ENCODE measurements around the gene BCL2L2. TPM values are rescaled to one million over a fixed set of nuclear protein-coding genes. Genes with fewer than 3 reads are reported as not detected.
A peak's percentile ranks its signal among the peaks of the same experiment; 100 is the strongest.
"Not testable (repeated sequence)": the region's sequence is repeated elsewhere in the genome, so short reads cannot be mapped to it uniquely, and the experiment has no call there.

BCL2L2 gene
- total RNA-seq, 4 donors from 2014 or later = 41.5 to 72.2 (median 68.3) TPM

GRCh38 chr14:23323838-23324454, 17.3 kb downstream of the BCL2L2 start:
- DNase-seq (ENCODE audit: low spot score in 2 of 2) = peak in 1 of 2 donors; percentile 80
- TF ChIP-seq CTCF (IDR thresholded peaks at IDR 0.05) (no peak), POLR2A (IDR thresholded peaks at IDR 0.05) (no peak)
- H3K4me3 ChIP-seq (ENCODE audit: low read depth, poor library complexity, severe bottlenecking) = no peak overlapping the region
- intact Hi-C loops (cut with DNase I; ENCODE audit: low total_unique reads) = loop anchor here (10.0 kb wide), 1 partner anchor 151 kb away; no protein-coding TSS in a partner anchor
- WGBS, 2 donors = 83 to 88% methylated on average over 18 of the region's 18 CpGs

GRCh38 chr14:23324455-23324846, 17.8 kb downstream of the BCL2L2 start:
- H3K4me3 ChIP-seq (ENCODE audit: low read depth, poor library complexity, severe bottlenecking) = no peak overlapping the region
- TF ChIP-seq CTCF (IDR thresholded peaks at IDR 0.05) (no peak), POLR2A (IDR thresholded peaks at IDR 0.05) (no peak)
- WGBS, 2 donors = 78 to 79% methylated on average over 2 of the region's 2 CpGs
- no peak for DNase-seq (ENCODE audit: low spot score in 2 of 2)
- intact Hi-C loops (cut with DNase I; ENCODE audit: low total_unique reads) = loop anchor here (10.0 kb wide), 1 partner anchor 150 kb away; no protein-coding TSS in a partner anchor

DNA sequence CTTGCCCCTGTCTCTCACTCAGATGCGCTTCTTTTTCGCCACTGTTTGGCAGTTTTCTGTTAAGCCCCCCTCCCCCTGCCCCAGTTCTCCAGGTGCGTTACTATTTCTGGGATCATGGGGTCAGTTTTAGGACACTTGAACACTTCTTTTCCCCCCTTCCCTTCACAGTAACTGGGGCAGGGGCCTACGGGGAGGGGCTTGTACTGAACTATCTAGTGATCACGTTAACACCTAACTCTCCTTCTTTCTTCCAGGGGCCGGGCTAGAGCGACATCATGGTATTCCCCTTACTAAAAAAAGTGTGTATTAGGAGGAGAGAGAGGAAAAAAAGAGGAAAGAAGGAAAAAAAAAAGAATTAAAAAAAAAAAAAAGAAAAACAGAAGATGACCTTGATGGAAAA, 18.4 kb downstream of the BCL2L2 start:
- WGBS, 2 donors = 81 to 87% methylated on average over 7 of the region's 7 CpGs

DNA sequence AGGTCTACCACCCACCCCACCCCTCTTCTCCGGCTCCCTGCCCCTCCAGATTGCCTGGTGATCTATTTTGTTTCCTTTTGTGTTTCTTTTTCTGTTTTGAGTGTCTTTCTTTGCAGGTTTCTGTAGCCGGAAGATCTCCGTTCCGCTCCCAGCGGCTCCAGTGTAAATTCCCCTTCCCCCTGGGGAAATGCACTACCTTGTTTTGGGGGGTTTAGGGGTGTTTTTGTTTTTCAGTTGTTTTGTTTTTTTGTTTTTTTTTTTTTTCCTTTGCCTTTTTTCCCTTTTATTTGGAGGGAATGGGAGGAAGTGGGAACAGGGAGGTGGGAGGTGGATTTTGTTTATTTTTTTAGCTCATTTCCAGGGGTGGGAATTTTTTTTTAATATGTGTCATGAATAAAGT, 19.1 kb downstream of the BCL2L2 start:
- not testable (repeated sequence) for DNase-seq (ENCODE audit: low spot score in 2 of 2); H3K4me3 ChIP-seq (ENCODE audit: low read depth, poor library complexity, severe bottlenecking)
- WGBS, 2 donors = 90 to 91% methylated on average over 5 of the region's 5 CpGs
- intact Hi-C loops (cut with DNase I; ENCODE audit: low total_unique reads) = loop anchor here (5.0 to 10.0 kb wide), 2 partner anchors 57 to 149 kb away; no protein-coding TSS in a partner anchor

More for the DNA sequence above, 18.4 kb downstream of the BCL2L2 start:
- intact Hi-C loops (cut with DNase I; ENCODE audit: low total_unique reads) = loop anchor here (5.0 to 10.0 kb wide), 2 partner anchors 57 to 150 kb away; no protein-coding TSS in a partner anchor
- no peak overlapping the region for H3K4me3 ChIP-seq (ENCODE audit: low read depth, poor library complexity, severe bottlenecking)
- no peak for TF ChIP-seq POLR2A (IDR thresholded peaks at IDR 0.05)
- TF ChIP-seq CTCF (IDR thresholded peaks at IDR 0.05) = no peak
- DNase-seq (ENCODE audit: low spot score in 2 of 2) = peak in 1 of 2 donors; percentile 65

DNA sequence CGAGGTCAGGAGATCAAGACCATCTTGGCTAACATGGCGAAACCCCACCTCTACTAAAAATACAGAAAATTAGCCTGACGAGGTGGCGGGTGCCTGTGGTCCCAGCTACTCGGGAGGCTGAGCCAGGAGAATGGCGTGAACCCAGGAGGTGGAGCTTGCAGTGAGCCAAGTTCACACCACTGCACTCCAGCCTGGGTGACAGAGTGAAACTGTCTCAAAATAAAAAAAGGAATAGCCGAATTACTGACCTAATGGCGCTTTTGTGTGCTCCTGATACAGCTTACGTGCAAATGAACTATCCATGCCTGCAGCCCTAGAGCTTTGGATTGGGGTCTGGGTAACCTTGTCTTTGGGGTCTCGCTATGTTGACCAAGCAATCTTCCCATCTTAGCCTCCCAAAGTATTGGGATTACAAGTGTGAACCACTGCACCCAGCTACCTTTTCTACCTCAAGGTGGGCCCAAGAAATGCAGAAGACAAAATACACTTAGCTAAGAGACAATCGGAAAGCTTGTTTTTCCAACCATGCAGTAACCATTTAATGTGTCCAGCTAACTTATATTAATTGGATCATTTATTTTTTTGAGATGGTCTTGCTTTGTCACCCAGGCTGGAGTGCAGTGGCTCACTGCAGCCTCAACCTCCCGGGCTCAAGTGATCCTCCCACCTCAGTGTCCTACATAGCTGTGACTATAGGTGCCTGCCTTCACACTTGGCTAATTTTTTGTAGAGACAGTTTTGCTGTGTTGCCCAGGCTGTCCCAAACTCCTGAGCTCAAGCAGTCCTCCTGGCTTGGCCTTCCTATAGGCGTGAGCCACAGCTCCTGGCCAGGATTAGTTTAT, 20.1 kb downstream of the BCL2L2 start:
- peak in 1 of 2 donors; percentile 53 for DNase-seq (ENCODE audit: low spot score in 2 of 2)
- intact Hi-C loops (cut with DNase I; ENCODE audit: low total_unique reads) = loop anchor here (5.0 to 10.0 kb wide), 2 partner anchors 56 to 148 kb away; no protein-coding TSS in a partner anchor
- no peak overlapping the region for H3K4me3 ChIP-seq (ENCODE audit: low read depth, poor library complexity, severe bottlenecking)
- WGBS, 2 donors = 74 to 76% methylated on average over 13 of the region's 13 CpGs
- TF ChIP-seq CTCF (IDR thresholded peaks at IDR 0.05) (no peak), POLR2A (IDR thresholded peaks at IDR 0.05) (no peak)
